SK-N-SH (cell line): ENCODE data around the gene AGO1. TPM values are rescaled to one million over a fixed set of nuclear protein-coding genes. Genes with fewer than 3 reads are reported as not detected.
"Not testable (repeated sequence)": the region's sequence is repeated elsewhere in the genome, so short reads cannot be mapped to it uniquely, and the experiment has no call there.

ENCODE experiments used
- CTCF ChIA-PET: fragments of 300-600, 350-600 bp; formaldehyde crosslinking; extraction: SDS; loops from one replicate; lab custom pipeline; 2021; lab: Yijun Ruan, JAX
- POLR2A ChIA-PET: fragments of 350-600 bp; sonication (Branson Sonifier 250); formaldehyde crosslinking; extraction: SDS; loops from one replicate; lab custom pipeline; 2020; ENCODE audit warnings: antibody characterized with exemption, inconsistent platforms; lab: Yijun Ruan, JAX
- DNase-seq: peaks from one replicate; pipeline ENCODE4 v3.0.0; 2012
- H2AFZ ChIP-seq: fragments of 200-600 bp; sonication (generic); 2 replicates; pipeline ENCODE4 v1.8.1; 2016; ENCODE audit warnings: antibody characterized with exemption, mild to moderate bottlenecking, low read depth
- H3F3A ChIP-seq: fragments of 200-600 bp; sonication (generic); replicated peaks from 2 replicates; pipeline ENCODE3; 2016; ENCODE audit warnings: antibody characterized with exemption, mild to moderate bottlenecking; ENCODE audit not compliant: insufficient read depth
- H3K27ac ChIP-seq, 2 experiments: fragments of 200-500 bp in 1 of 2; fragments of 200-600 bp in 1 of 2; sonication (Bioruptor generic) in 1 of 2; sonication (generic), shearing (Covaris generic) in 1 of 2; 2 replicates each; pipeline versions ENCODE4 v1.5.1 to v1.6.1; 2014 to 2016; ENCODE audit warnings: low read depth in 2 of 2, inconsistent platforms in 1 of 2, low read length in 1 of 2, mild to moderate bottlenecking in 1 of 2, mixed read lengths in 1 of 2
- H3K27me3 ChIP-seq: fragments of 200-600 bp; sonication (generic), shearing (Covaris generic); 2 replicates; pipeline ENCODE4 v1.6.1; 2016; ENCODE audit warnings: mixed run types; ENCODE audit not compliant: insufficient read depth
- H3K36me3 ChIP-seq, 2 experiments: fragments of 200-500 bp in 1 of 2; fragments of 200-600 bp in 1 of 2; sonication (Bioruptor generic) in 1 of 2; sonication (generic) in 1 of 2; replicated peaks in 1 of 2; 2 replicates each; pipeline versions ENCODE3 to v1.5.1; 2014 to 2016; ENCODE audit warnings: low read length in 1 of 2, mild to moderate bottlenecking in 1 of 2; ENCODE audit not compliant: insufficient read depth in 2 of 2, control insufficient read depth in 1 of 2
- H3K4me1 ChIP-seq, 2 experiments: fragments of 200-500 bp in 1 of 2; fragments of 200-600 bp in 1 of 2; sonication (Bioruptor generic) in 1 of 2; sonication (generic), shearing (Covaris generic) in 1 of 2; 2 replicates each; pipeline versions ENCODE4 v1.5.1 to v1.6.1; 2014 to 2016; ENCODE audit warnings: low read depth in 1 of 2, low read length in 1 of 2, mixed run types in 1 of 2; ENCODE audit not compliant: insufficient read depth in 2 of 2, control insufficient read depth in 1 of 2
- H3K4me2 ChIP-seq: fragments of 200-600 bp; sonication (generic), shearing (Covaris generic); 2 replicates; pipeline ENCODE4 v1.6.1; 2017; ENCODE audit warnings: mixed run types
- H3K4me3 ChIP-seq, 2 experiments: fragments of 200-500 bp in 1 of 2; fragments of 200-600 bp in 1 of 2; sonication (Bioruptor generic) in 1 of 2; sonication (generic), shearing (Covaris generic) in 1 of 2; 2 replicates each; pipeline versions ENCODE4 v1.5.1 to v1.8.1; 2014 to 2016; ENCODE audit warnings: low read depth in 2 of 2, inconsistent platforms in 1 of 2, low read length in 1 of 2, mild to moderate bottlenecking in 1 of 2, mixed read lengths in 1 of 2, moderate library complexity in 1 of 2
- H3K79me2 ChIP-seq: fragments of 200-600 bp; sonication (generic); 2 replicates; pipeline ENCODE4 v1.8.1; 2017; ENCODE audit warnings: mild to moderate bottlenecking; ENCODE audit not compliant: insufficient read depth
- H3K9ac ChIP-seq: fragments of 200-600 bp; sonication (generic); 2 replicates; pipeline ENCODE4 v1.6.1; 2017; ENCODE audit warnings: mixed run types
- H3K9me2 ChIP-seq: fragments of 200-600 bp; sonication (generic); 2 replicates; pipeline ENCODE4 v1.6.1; 2017; ENCODE audit warnings: mixed run types
- H3K9me3 ChIP-seq: fragments of 200-600 bp; sonication (generic); 2 replicates; pipeline ENCODE4 v1.6.1; 2017; ENCODE audit warnings: mixed run types, mild to moderate bottlenecking, moderate library complexity
- H4K20me1 ChIP-seq: fragments of 200-600 bp; sonication (generic); 2 replicates; pipeline ENCODE4 v1.6.1; 2017; ENCODE audit warnings: mild to moderate bottlenecking, mixed run types; ENCODE audit not compliant: insufficient read depth
- ELF1 ChIP-seq: IDR thresholded peaks from 2 replicates; pipeline ENCODE4 v1.4.0; 2012
- EZH2phosphoT487 ChIP-seq: fragments of 200-600 bp; sonication (generic); IDR thresholded peaks from 2 replicates; pipeline ENCODE4 v1.6.1; 2017; ENCODE audit warnings: low read depth, mixed run types, mild to moderate bottlenecking, antibody characterized with exemption, moderate library complexity, borderline replicate concordance
- FOXJ3 ChIP-seq: sonication (generic); formaldehyde crosslinking; IDR thresholded peaks from 2 replicates; pipeline ENCODE4 v1.5.1; 2020; ENCODE audit warnings: mild to moderate bottlenecking, missing genetic modification reagents
- GATA2 ChIP-seq: sonication (generic); formaldehyde crosslinking; IDR thresholded peaks from 2 replicates; pipeline ENCODE4 v1.5.0; 2020; ENCODE audit warnings: mild to moderate bottlenecking, missing genetic modification reagents
- MAX ChIP-seq: IDR thresholded peaks from 2 replicates; pipeline ENCODE4 v1.4.0; 2012; ENCODE audit warnings: low read depth
- POLR2AphosphoS5 ChIP-seq: IDR thresholded peaks from 2 replicates; pipeline ENCODE4 v1.6.1; 2012; ENCODE audit warnings: low read depth, low read length
- REST ChIP-seq: IDR thresholded peaks from 2 replicates; pipeline ENCODE4 v1.6.1; 2012; ENCODE audit warnings: mild to moderate bottlenecking, low read depth, low read length, moderate library complexity
- TAF1 ChIP-seq: IDR thresholded peaks from 2 replicates; pipeline ENCODE4 v1.6.1; 2012; ENCODE audit warnings: low read depth, mild to moderate bottlenecking, low read length, moderate library complexity, borderline replicate concordance
- TEAD4 ChIP-seq: IDR thresholded peaks from 2 replicates; pipeline ENCODE4 v1.4.0; 2012; ENCODE audit warnings: mild to moderate bottlenecking, borderline replicate concordance; ENCODE audit not compliant: insufficient read depth
- YY1 ChIP-seq: IDR thresholded peaks from 2 replicates; pipeline ENCODE4 v1.4.0; 2012; ENCODE audit warnings: low read depth, mild to moderate bottlenecking
- WGBS: methylation state at CpG from one replicate; pipeline ENCODE4 v1.1.6; 2017; ENCODE audit warnings: low lambda C conversion rate; 5-methylcytosine and 5-hydroxymethylcytosine counted together
- polyA plus RNA-seq, 3 experiments: library from polyadenylated mRNA; depleted of rRNA; stranded (reverse); fragments of >200 nt; gene quantifications; 2 replicates each; pipeline ENCODE4 v1.2.3, GENCODE V29; 2012

AGO1 gene
- polyA plus RNA-seq, 1 of the 3 experiments (the other 2 are of a cell fraction), result 7.8 TPM

- H3K9me3 ChIP-seq, result no peaks in the 10 kb centered on the region
- no peak overlapping the region for H2AFZ ChIP-seq
- no peaks in the 10 kb centered on the region for H3K27me3 ChIP-seq
- H3K9me2 ChIP-seq, result no peaks in the 10 kb centered on the region
- H3F3A ChIP-seq, result no peaks in the 10 kb centered on the region
- no peak for DNase-seq
- no peaks in the 10 kb centered on the region for H3K36me3 ChIP-seq
- no peaks in the 10 kb centered on the region for H3K4me1 ChIP-seq
- ChIA-PET POLR2A (no interaction called here), CTCF (interaction anchor here (1.2 to 1.3 kb wide), 2 partner anchors 9 to 16 kb away, joined by 4 to 5 read pairs; partner anchors contain the start of gene AGO1)
- H4K20me1 ChIP-seq, result no peaks in the 10 kb centered on the region
- WGBS, result 92% methylated on average over 3 of the region's 3 CpGs
- no peak overlapping the region for H3K4me2 ChIP-seq
- no peak overlapping the region for H3K9ac ChIP-seq
- no peaks in the 10 kb centered on the region for H3K79me2 ChIP-seq
- H3K27ac ChIP-seq, result no peak overlapping the region
- TF ChIP-seq FOXJ3 (CRISPR knock-in tag) (no peak), ELF1 (no peak), REST (no peak), YY1 (no peak), TAF1 (no peak), GATA2 (CRISPR knock-in tag) (no peak), EZH2phosphoT487 (no peak), MAX (no peak), POLR2AphosphoS5 (no peak), TEAD4 (no peak)
- no peak overlapping the region for H3K4me3 ChIP-seq
Measured at GRCh38 chr1:35866991-35867390, 16.0 kb upstream of the AGO1 start.

- H3K27me3 ChIP-seq, H3K9me2 ChIP-seq, POLR2A ChIA-PET, H3K9ac ChIP-seq, H4K20me1 ChIP-seq, H2AFZ ChIP-seq, H3K79me2 ChIP-seq, H3K36me3 ChIP-seq, H3F3A ChIP-seq, H3K9me3 ChIP-seq, DNase-seq, H3K4me1 ChIP-seq, H3K4me2 ChIP-seq, H3K4me3 ChIP-seq, H3K27ac ChIP-seq: not testable (repeated sequence)
- 88% methylated on average over 34 of the region's 34 CpGs for WGBS
- CTCF ChIA-PET, result interaction anchor here (1.3 kb wide), 1 partner anchor 13 kb away, joined by 3 read pairs; no protein-coding TSS in a partner anchor
Measured at GRCh38 chr1:35869245-35869950, 13.6 kb upstream of the AGO1 start.
